ENCODE measurements around the gene NUCB1. TPM values are rescaled to one million over a fixed set of nuclear protein-coding genes. Genes with fewer than 3 reads are reported as not detected.
"Not testable (repeated sequence)": the region's sequence is repeated elsewhere in the genome, so short reads cannot be mapped to it uniquely, and the experiment has no call there.

The NUCB1 gene
- total RNA-seq, 2 donors from 2014 or later: 129 to 170 TPM

GRCh38 chr19:48926909-48927308 lies 26.8 kb downstream of the NUCB1 start:
- Histone ChIP-seq H3K4me1 (peaks cover 6% of the 10 kb centered on the region), H3K36me3 (replicated peaks in 1 of 2; ENCODE audit: insufficient read depth in 1 of 2, low read depth in 2 of 2) (peaks cover 0 to 3% of the 10 kb centered on the region in 2 donors), H3K27ac (no peak overlapping the region), H3K9me3 (no peaks in the 10 kb centered on the region), H3K27me3 (no peaks in the 10 kb centered on the region), H3K4me3 (no peak overlapping the region)
- ATAC-seq: peak; percentile 70
- 10 to 21% methylated on average over 10 of the region's 10 CpGs for WGBS, 2 donors
- intact Hi-C loops (cut with DNase I): no loop called here
- TF ChIP-seq CTCF (IDR thresholded peaks at IDR 0.05) (no peak), POLR2A (IDR thresholded peaks at IDR 0.05) (no peak)
- peak; percentile 30 to 75 (median 52) for DNase-seq

- ATAC-seq; H3K4me1 ChIP-seq; H3K9me3 ChIP-seq; H3K27ac ChIP-seq; intact Hi-C loops (cut with DNase I); H3K4me3 ChIP-seq; H3K36me3 ChIP-seq (replicated peaks in 1 of 2; ENCODE audit: insufficient read depth in 1 of 2, low read depth in 2 of 2); DNase-seq; H3K27me3 ChIP-seq: not testable (repeated sequence)
- WGBS, 2 donors: 85 to 89% methylated on average over 15 to 17 of the region's 17 CpGs
These were observed 27.6 kb downstream of the NUCB1 start for GRCh38 chr19:48927692-48928091.

GRCh38 chr19:48928164-48929025 lies 28.3 kb downstream of the NUCB1 start:
- no peak overlapping the region for H3K4me3 ChIP-seq
- intact Hi-C loops (cut with DNase I): no loop called here
- H3K4me1 ChIP-seq: peaks cover 12% of the 10 kb centered on the region
- peak in 1 of 4 donors; percentile 12 for DNase-seq
- no peaks in the 10 kb centered on the region for H3K27me3 ChIP-seq
- H3K36me3 ChIP-seq (replicated peaks in 1 of 2; ENCODE audit: insufficient read depth in 1 of 2, low read depth in 2 of 2): no peaks in the 10 kb centered on the region
- ATAC-seq: no peak
- no peaks in the 10 kb centered on the region for H3K9me3 ChIP-seq
- no peak overlapping the region for H3K27ac ChIP-seq
- WGBS, 2 donors: 71 to 79% methylated on average over 14 to 15 of the region's 15 CpGs
- TF ChIP-seq CTCF (IDR thresholded peaks at IDR 0.05) (no peak), POLR2A (IDR thresholded peaks at IDR 0.05) (no peak)

GRCh38 chr19:48933382-48933932 lies 33.3 kb downstream of the NUCB1 start, which contains the start of gene DHDH:
Gene DHDH (plus strand): TSS chr19:48933699. CDS start chr19:48933722, 23 bp downstream.
- WGBS, 2 donors: 0 to 1% methylated on average over 7 to 43 of the region's 43 CpGs
- Histone ChIP-seq H3K27ac (no peak within 1 kb of the TSS), H3K4me1 (peaks cover 13% of the 10 kb centered on the region), H3K9me3 (no peaks in the 10 kb centered on the region), H3K4me3 (no peak within 1 kb of the TSS), H3K36me3 (replicated peaks in 1 of 2; ENCODE audit: insufficient read depth in 1 of 2, low read depth in 2 of 2) (no peaks in the 10 kb centered on the region), H3K27me3 (peaks cover 0 to 6% of the 10 kb centered on the region in 2 donors)
- intact Hi-C loops (cut with DNase I): no loop called here
- TF ChIP-seq CTCF (IDR thresholded peaks at IDR 0.05) (no peak), POLR2A (IDR thresholded peaks at IDR 0.05) (peak in 2 of 3 donors; percentile 12 to 13)
- ATAC-seq (peak; percentile 95), DNase-seq (peak; percentile 83 to 88 (median 85))

GRCh38 chr19:48934837-48935236 lies 34.7 kb downstream of the NUCB1 start:
- WGBS, 2 donors: 66 to 78% methylated on average over 11 to 19 of the region's 19 CpGs

More at GRCh38 chr19:48934837-48935236, 34.7 kb downstream of the NUCB1 start:
- peaks cover 0 to 6% of the 10 kb centered on the region in 2 donors for H3K27me3 ChIP-seq
- H3K27ac ChIP-seq: no peak overlapping the region
- DNase-seq (no peak), ATAC-seq (no peak)
- H3K4me3 ChIP-seq: no peak overlapping the region
- no peaks in the 10 kb centered on the region for H3K36me3 ChIP-seq (replicated peaks in 1 of 2; ENCODE audit: insufficient read depth in 1 of 2, low read depth in 2 of 2)
- peaks cover 13% of the 10 kb centered on the region for H3K4me1 ChIP-seq
- TF ChIP-seq CTCF (IDR thresholded peaks at IDR 0.05): no peak
- TF ChIP-seq POLR2A (IDR thresholded peaks at IDR 0.05): no peak
- intact Hi-C loops (cut with DNase I): no loop called here
- no peaks in the 10 kb centered on the region for H3K9me3 ChIP-seq

Measured in body of pancreas (tissue), 4 donors.